Endothelial cell of umbilical vein (primary cell): Measurements from ENCODE around the gene DNAJC4. TPM values are rescaled to one million over a fixed set of nuclear protein-coding genes. Genes with fewer than 3 reads are reported as not detected.

ENCODE experiments used
- BruUV-seq: library from RNA; stranded (reverse); fragments of 400-500 nt; replicated peaks from 2 replicates; lab custom pipeline; 2021; lab: Mats Ljungman, UMichigan
- CTCF ChIA-PET: fragments of 300-600, 350-600 bp; sonication (Branson Sonifier 250); formaldehyde crosslinking; loops from one replicate; lab custom pipeline; 2021; ENCODE audit warnings: antibody characterized with exemption, inconsistent platforms; lab: Charles Lee
- POLR2A ChIA-PET: fragments of 300-600, 350-600 bp; sonication (Branson Sonifier 250); formaldehyde crosslinking; loops from one replicate; lab custom pipeline; 2021; ENCODE audit warnings: antibody characterized with exemption, inconsistent platforms; lab: Charles Lee
- DNase-seq: peaks from one replicate; pipeline ENCODE4 v3.0.0-alpha.2; 2011; ENCODE audit warnings: low read depth, low spot score
- FAIRE-seq: peaks from 2 replicates; lab custom pipeline; 2011; peaks lifted over from hg19 to GRCh38; lab: Jason Lieb, UNC
- H2AFZ ChIP-seq: 2 replicates; pipeline ENCODE4 v1.6.0; 2012; ENCODE audit warnings: low read depth, low read length, control low read depth, inconsistent platforms
- H3K27ac ChIP-seq: 2 replicates; pipeline ENCODE4 v1.5.1; 2011; ENCODE audit warnings: low read depth, mild to moderate bottlenecking, control low read depth, low read length, moderate library complexity; ENCODE audit not compliant: insufficient read depth
- H3K27me3 ChIP-seq, 2 experiments: 2 replicates each; pipeline versions ENCODE4 v1.6.0 to v1.6.1; 2011; ENCODE audit warnings: low read length in 2 of 2, mixed read lengths in 1 of 2; ENCODE audit not compliant: control insufficient read depth in 2 of 2, insufficient read depth in 2 of 2
- H3K36me3 ChIP-seq, 2 experiments: 2 replicates in 1 of 2; 3 replicates in 1 of 2; pipeline ENCODE4 v1.5.1; 2011; ENCODE audit warnings: low read length in 2 of 2, mild to moderate bottlenecking in 1 of 2, moderate library complexity in 1 of 2; ENCODE audit not compliant: control insufficient read depth in 2 of 2, insufficient read depth in 2 of 2; ENCODE audit errors: extremely low read depth in 1 of 2
- H3K4me1 ChIP-seq: 3 replicates; pipeline ENCODE4 v1.5.1; 2011; ENCODE audit warnings: mild to moderate bottlenecking, low read length; ENCODE audit not compliant: control insufficient read depth, insufficient read depth; ENCODE audit errors: extremely low read depth
- H3K4me2 ChIP-seq: 2 replicates; pipeline ENCODE4 v1.6.1; 2011; ENCODE audit warnings: low read length, control low read depth, mixed read lengths; ENCODE audit not compliant: insufficient read depth
- H3K4me3 ChIP-seq, 3 experiments: fragments of 200-600 bp in 1 of 3; sonication (generic), shearing (Covaris generic) in 1 of 3; replicated peaks in 1 of 3; 2 replicates each; pipeline ENCODE4 v1.5.1; 2011 to 2016; ENCODE audit warnings: control low read depth in 3 of 3, low read length in 3 of 3, mild to moderate bottlenecking in 2 of 3, inconsistent platforms in 1 of 3, low read depth in 1 of 3, moderate library complexity in 1 of 3; ENCODE audit not compliant: insufficient read depth in 1 of 3
- H3K79me2 ChIP-seq: 2 replicates; pipeline ENCODE4 v1.6.0; 2012; ENCODE audit warnings: low read length, inconsistent platforms; ENCODE audit not compliant: control insufficient read depth, insufficient read depth
- H3K9ac ChIP-seq: replicated peaks from 2 replicates; pipeline ENCODE3; 2011; ENCODE audit warnings: low read length, control low read depth; ENCODE audit not compliant: insufficient read depth; ENCODE audit errors: extremely low read depth
- H3K9me1 ChIP-seq: replicated peaks from 3 replicates; pipeline ENCODE4 v1.6.0; 2011; ENCODE audit warnings: mild to moderate bottlenecking, low read length; ENCODE audit not compliant: control insufficient read depth, insufficient read depth; ENCODE audit errors: extremely low read depth
- H3K9me3 ChIP-seq: replicated peaks from 2 replicates; pipeline ENCODE4 v1.5.1; 2012; ENCODE audit warnings: low read length, inconsistent platforms; ENCODE audit not compliant: control insufficient read depth, insufficient read depth
- H4K20me1 ChIP-seq: replicated peaks from 2 replicates; pipeline ENCODE3; 2011; ENCODE audit warnings: mild to moderate bottlenecking, low read length; ENCODE audit not compliant: control insufficient read depth, insufficient read depth; ENCODE audit errors: extremely low read depth
- EZH2 ChIP-seq: IDR thresholded peaks from 2 replicates; pipeline ENCODE4 v1.6.1; 2012; ENCODE audit warnings: borderline replicate concordance, low read depth, mild to moderate bottlenecking, moderate library complexity, low read length, inconsistent platforms; ENCODE audit not compliant: severe bottlenecking
- FOS ChIP-seq: IDR thresholded peaks from 2 replicates; pipeline ENCODE4 v1.6.1; 2011; ENCODE audit warnings: mild to moderate bottlenecking, low read length, moderate library complexity, borderline replicate concordance; ENCODE audit not compliant: insufficient read depth
- GATA2 ChIP-seq: IDR thresholded peaks from 2 replicates; pipeline ENCODE4 v1.7.0; 2011; ENCODE audit warnings: low read depth, mild to moderate bottlenecking, moderate library complexity, mixed read lengths, low read length; ENCODE audit not compliant: insufficient read length, insufficient read depth
- JUN ChIP-seq: IDR thresholded peaks from 2 replicates; pipeline ENCODE4 v1.6.1; 2011; ENCODE audit warnings: borderline replicate concordance, low read depth; ENCODE audit not compliant: insufficient read length, insufficient read depth
- MYC ChIP-seq: IDR thresholded peaks from one replicate; pipeline ENCODE4 v1.6.1; 2011; ENCODE audit warnings: mild to moderate bottlenecking, low read depth, low read length
- POLR2A ChIP-seq: IDR thresholded peaks from 2 replicates; pipeline ENCODE4 v1.6.1; 2012; ENCODE audit warnings: low read depth, mild to moderate bottlenecking, control low read depth, low read length
- POLR2AphosphoS5 ChIP-seq: IDR thresholded peaks from 2 replicates; pipeline ENCODE4 v1.6.1; 2012; ENCODE audit warnings: low read depth, mild to moderate bottlenecking, control low read depth, low read length, moderate library complexity; ENCODE audit not compliant: insufficient read depth
- dilution Hi-C: fragments of 300-500 bp; cut with MboI; formaldehyde crosslinking; loops from one replicate; pipeline ENCODE4 v1.15.0; 2019; ENCODE audit warnings: low sequenced_read_pairs; ENCODE audit not compliant: extremely low pct_ligation_motif_present
- intact Hi-C: fragments of 100-400 bp; cut with micrococcal nuclease; formaldehyde crosslinking; loops from one replicate; pipeline ENCODE4 v1.10.0; 2022
- polyA plus RNA-seq, 4 experiments: library from polyadenylated mRNA; depleted of rRNA in 3 of 4; stranded (reverse) in 3 of 4; unstranded in 1 of 4; fragments of >200 nt; gene quantifications; 2 replicates each; pipeline versions ENCODE4 v1.2.1 to v1.2.3, GENCODE V29; 2011 to 2012; ENCODE audit warnings: missing spikeins in 1 of 4
- total RNA-seq: library from RNA; stranded (reverse); gene quantifications from 2 replicates; pipeline ENCODE4 v1.2.3, GENCODE V29; 2021
- TF ChIP-seq, protein P1 (sequence below): IDR thresholded peaks from 2 replicates; pipeline ENCODE4 v1.6.1; 2011; ENCODE audit not compliant: insufficient read depth, insufficient read length
- TF ChIP-seq, protein P2 (sequence below), 2 donors: IDR thresholded peaks; 1 replicate in 1 of 2; 2 replicates in 1 of 2; pipeline ENCODE4 v1.5.1; 2011; ENCODE audit warnings: low read length in 2 of 2, mild to moderate bottlenecking in 2 of 2, moderate library complexity in 2 of 2, control low read depth in 1 of 2, inconsistent platforms in 1 of 2, low read depth in 1 of 2; ENCODE audit not compliant: insufficient read depth in 1 of 2; ENCODE audit errors: extremely low read depth in 1 of 2

Gene DNAJC4
- total and polyA plus RNA-seq, 2 donors (not counting 3 experiments of a cell fraction or from before 2014, with no cell fraction given), result 23.5 to 41.2 TPM

DNA sequence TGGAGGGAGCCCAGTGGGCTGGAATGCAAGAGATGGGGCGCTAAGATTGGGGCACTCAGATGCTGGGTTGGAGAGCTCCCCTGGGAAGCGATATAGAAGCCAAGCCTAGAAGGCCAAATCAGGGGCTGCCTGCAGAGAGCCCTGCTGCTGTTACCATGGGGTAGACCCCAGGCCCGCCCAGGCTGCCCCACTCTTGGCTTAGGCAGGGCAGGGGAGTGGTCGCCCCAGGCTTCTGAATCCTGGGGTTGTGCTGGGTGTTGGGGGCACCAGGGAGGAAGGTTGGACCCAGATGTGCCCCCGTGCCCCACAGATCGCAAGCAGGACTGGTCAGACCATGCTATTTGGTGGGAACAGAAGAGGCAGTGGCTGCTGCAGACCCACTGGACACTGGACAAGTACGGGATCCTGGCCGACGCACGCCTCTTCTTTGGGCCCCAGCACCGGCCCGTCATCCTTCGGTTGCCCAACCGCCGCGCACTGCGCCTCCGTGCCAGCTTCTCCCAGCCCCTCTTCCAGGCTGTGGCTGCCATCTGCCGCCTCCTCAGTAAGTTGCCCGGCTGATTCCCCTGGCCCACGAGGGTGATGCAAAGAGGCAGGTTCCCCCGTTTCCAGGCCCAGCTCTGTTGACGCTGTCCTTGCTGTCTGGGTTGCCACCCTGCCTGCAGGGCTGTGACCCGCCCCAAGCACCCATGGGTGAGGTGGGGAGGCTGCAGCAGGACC is 19.9 kb upstream of the DNAJC4 start:
- H3K27me3 ChIP-seq, result no peaks in the 10 kb centered on the region
- H3K4me3 ChIP-seq, result no peak overlapping the region
- H3K4me1 ChIP-seq, result peaks cover 34% of the 10 kb centered on the region
- H3K9ac ChIP-seq, result no peak overlapping the region
- peaks cover 12% of the 10 kb centered on the region for H3K79me2 ChIP-seq
- H3K27ac ChIP-seq, result no peak overlapping the region
- ChIA-PET CTCF (interaction anchor here (11.5 kb wide), 1 partner anchor 93 kb away, joined by 413 read pairs; the partner anchor contains the start of genes CATSPERZ and ESRRA), POLR2A (no interaction called here)
- H3K4me2 ChIP-seq, result no peak overlapping the region
- H3K9me1 ChIP-seq, result no peaks in the 10 kb centered on the region
- FAIRE-seq (no peak), DNase-seq (no peak)
- no peak overlapping the region for H2AFZ ChIP-seq
- H4K20me1 ChIP-seq, result no peaks in the 10 kb centered on the region
- no TSS peak for BruUV-seq
- intact Hi-C loops, result no loop called here
- dilution Hi-C loops, result no loop called here
- no peaks in the 10 kb centered on the region for H3K9me3 ChIP-seq
- TF ChIP-seq GATA2, result no peak
- no peak for TF ChIP-seq EZH2
- TF ChIP-seq MYC, result no peak
- no peak for TF ChIP-seq POLR2AphosphoS5
- no peak for TF ChIP-seq JUN
- TF ChIP-seq, protein P1, sequence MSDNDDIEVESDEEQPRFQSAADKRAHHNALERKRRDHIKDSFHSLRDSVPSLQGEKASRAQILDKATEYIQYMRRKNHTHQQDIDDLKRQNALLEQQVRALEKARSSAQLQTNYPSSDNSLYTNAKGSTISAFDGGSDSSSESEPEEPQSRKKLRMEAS, result no peak
- TF ChIP-seq POLR2A, result no peak
- TF ChIP-seq, protein P2, sequence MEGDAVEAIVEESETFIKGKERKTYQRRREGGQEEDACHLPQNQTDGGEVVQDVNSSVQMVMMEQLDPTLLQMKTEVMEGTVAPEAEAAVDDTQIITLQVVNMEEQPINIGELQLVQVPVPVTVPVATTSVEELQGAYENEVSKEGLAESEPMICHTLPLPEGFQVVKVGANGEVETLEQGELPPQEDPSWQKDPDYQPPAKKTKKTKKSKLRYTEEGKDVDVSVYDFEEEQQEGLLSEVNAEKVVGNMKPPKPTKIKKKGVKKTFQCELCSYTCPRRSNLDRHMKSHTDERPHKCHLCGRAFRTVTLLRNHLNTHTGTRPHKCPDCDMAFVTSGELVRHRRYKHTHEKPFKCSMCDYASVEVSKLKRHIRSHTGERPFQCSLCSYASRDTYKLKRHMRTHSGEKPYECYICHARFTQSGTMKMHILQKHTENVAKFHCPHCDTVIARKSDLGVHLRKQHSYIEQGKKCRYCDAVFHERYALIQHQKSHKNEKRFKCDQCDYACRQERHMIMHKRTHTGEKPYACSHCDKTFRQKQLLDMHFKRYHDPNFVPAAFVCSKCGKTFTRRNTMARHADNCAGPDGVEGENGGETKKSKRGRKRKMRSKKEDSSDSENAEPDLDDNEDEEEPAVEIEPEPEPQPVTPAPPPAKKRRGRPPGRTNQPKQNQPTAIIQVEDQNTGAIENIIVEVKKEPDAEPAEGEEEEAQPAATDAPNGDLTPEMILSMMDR (IDR thresholded peaks at IDR 0.05; ENCODE audit: extremely low read depth in 1 of 2, insufficient read depth in 1 of 2, low read depth in 1 of 2, low read length in 2 of 2), result no peak
- TF ChIP-seq FOS, result no peak
- peaks cover 0 to 7% of the 10 kb centered on the region in 2 experiments for H3K36me3 ChIP-seq
